ENCODE data around the gene NLGN1. TPM values are rescaled to one million over a fixed set of nuclear protein-coding genes. Genes with fewer than 3 reads are reported as not detected.

The NLGN1 gene
- total RNA-seq, 1 donor from 2014 or later = 50.2 TPM

GRCh38 chr3:174302746-174303315, 905.3 kb downstream of the NLGN1 start:
- H3K27me3 Mint-ChIP-seq (ENCODE audit: unreplicated experiment) = peaks cover 2% of the 10 kb centered on the region

DNA sequence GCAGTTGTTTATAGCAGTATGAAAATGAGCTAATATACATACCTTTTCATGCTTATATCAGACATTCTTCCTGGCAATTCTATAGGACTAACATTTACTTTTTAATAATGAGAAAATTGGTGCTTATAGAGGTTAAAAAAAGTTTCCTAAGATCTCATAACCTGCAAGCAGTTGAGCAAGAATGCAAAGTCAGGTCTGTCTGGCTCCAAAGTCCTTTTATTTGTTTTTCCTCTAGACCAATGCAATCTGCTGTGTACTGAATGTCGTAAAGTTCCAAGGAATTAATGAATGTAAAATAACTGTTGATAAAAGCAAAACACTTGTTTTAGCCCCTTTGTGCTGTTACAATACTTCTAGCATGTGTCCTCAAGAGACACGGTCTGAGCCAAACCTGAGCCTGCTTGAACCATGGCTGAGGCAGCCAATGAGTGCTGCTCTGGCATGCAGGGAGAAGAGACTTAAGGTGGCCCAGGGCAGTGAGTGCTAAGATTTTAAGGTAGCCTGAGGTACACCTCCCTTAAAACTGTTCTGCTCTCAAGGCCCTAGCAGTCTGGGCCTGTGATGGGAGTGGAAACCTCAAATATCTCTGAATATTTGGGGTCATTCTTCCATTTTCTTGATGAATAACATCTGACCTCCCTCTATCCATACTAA, 906.5 kb downstream of the NLGN1 start:
- H3K36me3 Mint-ChIP-seq (ENCODE audit: unreplicated experiment) = no peaks in the 10 kb centered on the region
- no peak overlapping the region for H3K4me3 Mint-ChIP-seq (ENCODE audit: unreplicated experiment)
- H3K27ac Mint-ChIP-seq (ENCODE audit: unreplicated experiment) = no peak overlapping the region
- DNase-seq = no peak
- TF ChIP-seq, protein P1, sequence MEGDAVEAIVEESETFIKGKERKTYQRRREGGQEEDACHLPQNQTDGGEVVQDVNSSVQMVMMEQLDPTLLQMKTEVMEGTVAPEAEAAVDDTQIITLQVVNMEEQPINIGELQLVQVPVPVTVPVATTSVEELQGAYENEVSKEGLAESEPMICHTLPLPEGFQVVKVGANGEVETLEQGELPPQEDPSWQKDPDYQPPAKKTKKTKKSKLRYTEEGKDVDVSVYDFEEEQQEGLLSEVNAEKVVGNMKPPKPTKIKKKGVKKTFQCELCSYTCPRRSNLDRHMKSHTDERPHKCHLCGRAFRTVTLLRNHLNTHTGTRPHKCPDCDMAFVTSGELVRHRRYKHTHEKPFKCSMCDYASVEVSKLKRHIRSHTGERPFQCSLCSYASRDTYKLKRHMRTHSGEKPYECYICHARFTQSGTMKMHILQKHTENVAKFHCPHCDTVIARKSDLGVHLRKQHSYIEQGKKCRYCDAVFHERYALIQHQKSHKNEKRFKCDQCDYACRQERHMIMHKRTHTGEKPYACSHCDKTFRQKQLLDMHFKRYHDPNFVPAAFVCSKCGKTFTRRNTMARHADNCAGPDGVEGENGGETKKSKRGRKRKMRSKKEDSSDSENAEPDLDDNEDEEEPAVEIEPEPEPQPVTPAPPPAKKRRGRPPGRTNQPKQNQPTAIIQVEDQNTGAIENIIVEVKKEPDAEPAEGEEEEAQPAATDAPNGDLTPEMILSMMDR (IDR thresholded peaks at IDR 0.05; ENCODE audit: partially characterized antibody, unreplicated experiment) = no peak
- no peaks in the 10 kb centered on the region for H3K27me3 Mint-ChIP-seq (ENCODE audit: unreplicated experiment)
- H3K9me3 Mint-ChIP-seq (ENCODE audit: unreplicated experiment) = no peaks in the 10 kb centered on the region
- H3K4me1 Mint-ChIP-seq (ENCODE audit: low read depth, unreplicated experiment) = peaks cover 3% of the 10 kb centered on the region

More at GRCh38 chr3:174302746-174303315, 905.3 kb downstream of the NLGN1 start:
- Mint-ChIP-seq H3K4me1 (ENCODE audit: low read depth, unreplicated experiment) (peaks cover 2% of the 10 kb centered on the region), H3K4me3 (ENCODE audit: unreplicated experiment) (no peak overlapping the region), H3K9me3 (ENCODE audit: unreplicated experiment) (no peaks in the 10 kb centered on the region), H3K36me3 (ENCODE audit: unreplicated experiment) (no peaks in the 10 kb centered on the region), H3K27ac (ENCODE audit: unreplicated experiment) (no peak overlapping the region)
- TF ChIP-seq, protein P1 (IDR thresholded peaks at IDR 0.05; ENCODE audit: partially characterized antibody, unreplicated experiment) = no peak
- DNase-seq = no peak

DNA sequence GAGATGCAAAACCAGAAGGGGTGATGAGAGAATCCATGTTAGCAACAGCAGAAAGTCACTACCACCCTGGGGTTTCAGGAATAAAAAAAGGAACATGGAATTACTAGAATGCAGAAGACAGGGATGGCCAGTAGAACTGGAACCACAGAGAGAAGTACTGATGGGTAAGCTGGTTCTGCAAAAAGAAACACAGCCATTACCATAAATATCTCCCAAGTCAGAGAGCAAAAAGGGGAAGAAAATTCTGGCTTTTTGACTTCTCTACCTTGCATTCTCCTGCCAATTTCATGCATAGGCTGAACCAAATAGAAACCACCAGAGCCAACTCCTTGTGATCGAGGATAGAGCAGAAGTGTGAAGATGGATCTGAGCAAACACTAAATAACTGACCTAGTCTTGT, 911.2 kb downstream of the NLGN1 start:
- DNase-seq = no peak
- H3K4me3 Mint-ChIP-seq (ENCODE audit: unreplicated experiment) = no peak overlapping the region
- TF ChIP-seq, protein P1 (IDR thresholded peaks at IDR 0.05; ENCODE audit: partially characterized antibody, unreplicated experiment) = no peak
- no peak overlapping the region for H3K27ac Mint-ChIP-seq (ENCODE audit: unreplicated experiment)
- peaks cover 2% of the 10 kb centered on the region for H3K9me3 Mint-ChIP-seq (ENCODE audit: unreplicated experiment)
- H3K27me3 Mint-ChIP-seq (ENCODE audit: unreplicated experiment) = no peaks in the 10 kb centered on the region
- H3K36me3 Mint-ChIP-seq (ENCODE audit: unreplicated experiment) = no peaks in the 10 kb centered on the region
- peaks cover 3% of the 10 kb centered on the region for H3K4me1 Mint-ChIP-seq (ENCODE audit: low read depth, unreplicated experiment)

DNA sequence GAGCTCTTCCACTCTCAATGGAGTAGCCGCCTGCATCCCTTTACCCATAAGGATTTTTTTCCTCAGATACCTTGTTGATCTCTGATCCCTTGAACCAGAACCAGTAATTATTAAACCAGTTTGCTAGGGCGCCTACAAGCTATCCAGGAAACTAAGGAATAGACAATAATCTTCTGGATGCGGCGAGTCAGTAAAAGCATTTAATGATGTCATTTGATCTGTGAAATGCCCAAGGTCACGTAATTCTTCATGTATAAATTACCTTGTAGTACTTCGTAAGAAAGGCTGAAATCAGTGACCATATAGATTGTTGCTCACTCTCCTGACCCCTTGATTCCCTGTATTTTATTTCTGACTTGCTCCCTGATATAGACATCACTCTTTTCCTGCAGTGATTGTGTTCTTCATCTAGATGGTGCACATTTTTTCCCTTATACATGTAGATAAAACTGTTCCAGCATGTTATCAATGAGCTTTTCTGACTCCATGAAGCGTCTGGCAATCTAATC, 913.0 kb downstream of the NLGN1 start:
- no peak for DNase-seq
- Mint-ChIP-seq H3K4me3 (ENCODE audit: unreplicated experiment) (no peak overlapping the region), H3K27me3 (ENCODE audit: unreplicated experiment) (no peaks in the 10 kb centered on the region), H3K9me3 (ENCODE audit: unreplicated experiment) (peaks cover 2% of the 10 kb centered on the region), H3K36me3 (ENCODE audit: unreplicated experiment) (no peaks in the 10 kb centered on the region), H3K27ac (ENCODE audit: unreplicated experiment) (no peak overlapping the region), H3K4me1 (ENCODE audit: low read depth, unreplicated experiment) (peaks cover 3% of the 10 kb centered on the region)
- TF ChIP-seq, protein P1 (IDR thresholded peaks at IDR 0.05; ENCODE audit: partially characterized antibody, unreplicated experiment) = no peak

DNA sequence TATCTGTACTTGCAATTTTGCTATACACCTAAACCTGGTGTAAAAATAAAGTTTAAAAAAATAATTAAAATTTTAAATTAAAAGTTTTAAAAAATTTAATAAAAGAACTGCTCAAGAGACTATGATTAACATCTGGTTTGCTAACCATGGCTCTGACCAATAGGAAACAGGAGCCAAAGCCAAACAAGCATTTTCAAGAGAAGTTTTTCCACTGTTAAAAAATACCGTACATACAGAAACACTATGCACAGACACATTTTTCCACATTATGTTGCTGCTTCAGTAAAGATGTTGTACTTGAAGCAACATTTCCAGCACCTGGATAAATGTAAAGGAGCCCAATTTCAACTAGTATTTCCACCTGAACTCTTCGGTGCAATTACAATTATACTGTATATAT, 917.7 kb downstream of the NLGN1 start:
- TF ChIP-seq, protein P1 (IDR thresholded peaks at IDR 0.05; ENCODE audit: partially characterized antibody, unreplicated experiment) = no peak
- no peak overlapping the region for H3K27ac Mint-ChIP-seq (ENCODE audit: unreplicated experiment)
- DNase-seq = no peak
- H3K4me3 Mint-ChIP-seq (ENCODE audit: unreplicated experiment) = no peak overlapping the region
- no peaks in the 10 kb centered on the region for H3K27me3 Mint-ChIP-seq (ENCODE audit: unreplicated experiment)
- no peaks in the 10 kb centered on the region for H3K9me3 Mint-ChIP-seq (ENCODE audit: unreplicated experiment)
- H3K36me3 Mint-ChIP-seq (ENCODE audit: unreplicated experiment) = no peaks in the 10 kb centered on the region
- H3K4me1 Mint-ChIP-seq (ENCODE audit: low read depth, unreplicated experiment) = no peaks in the 10 kb centered on the region
